GM19328 (cell line): ENCODE results near the gene PTPRB.

Experiments
- ATAC-seq: cut with Tn5 transposase; IDR thresholded peaks from one replicate; pipeline ENCODE4 v1.9.1; 2021; ENCODE audit warnings: mild to moderate bottlenecking, moderate library complexity; ENCODE audit not compliant: unreplicated experiment

Gene PTPRB

GRCh38 chr12:70644861-70645260 is 7.6 kb upstream of the PTPRB start:
- ATAC-seq = no peak

GRCh38 chr12:70643939-70644338 is 6.7 kb upstream of the PTPRB start:
- ATAC-seq = no peak

GRCh38 chr12:70641691-70642090 is 4.5 kb upstream of the PTPRB start:
- no peak for ATAC-seq

- ATAC-seq = no peak
Observed at GRCh38 chr12:70640901-70641300, 3.7 kb upstream of the PTPRB start.

GRCh38 chr12:70639535-70639934 is 2.3 kb upstream of the PTPRB start:
- ATAC-seq = no peak

GRCh38 chr12:70638639-70639360 is 1.6 kb upstream of the PTPRB start:
- no peak for ATAC-seq

- ATAC-seq = no peak
Observed at GRCh38 chr12:70635755-70636154, 1.5 kb downstream of the PTPRB start.

- no peak for ATAC-seq
Observed at GRCh38 chr12:70628701-70629480, 8.3 kb downstream of the PTPRB start.

GRCh38 chr12:70627677-70628076 is 9.6 kb downstream of the PTPRB start:
- ATAC-seq = no peak

- no peak for ATAC-seq
Observed at GRCh38 chr12:70626180-70626579, 11.0 kb downstream of the PTPRB start.

GRCh38 chr12:70619471-70620152 is 17.6 kb downstream of the PTPRB start:
- ATAC-seq = no peak

- no peak for ATAC-seq
Observed at GRCh38 chr12:70618371-70618770, 18.9 kb downstream of the PTPRB start.

- no peak for ATAC-seq
Observed at GRCh38 chr12:70617450-70617849, 19.8 kb downstream of the PTPRB start.

- no peak for ATAC-seq
Observed at GRCh38 chr12:70615174-70615866, 21.9 kb downstream of the PTPRB start.

- no peak for ATAC-seq
Observed at GRCh38 chr12:70609739-70610491, 27.3 kb downstream of the PTPRB start.

GRCh38 chr12:70609203-70609602 is 28.0 kb downstream of the PTPRB start:
- no peak for ATAC-seq

GRCh38 chr12:70608184-70608583 is 29.0 kb downstream of the PTPRB start:
- no peak for ATAC-seq

GRCh38 chr12:70607107-70607506 is 30.1 kb downstream of the PTPRB start:
- ATAC-seq = no peak

GRCh38 chr12:70605976-70606375 is 31.3 kb downstream of the PTPRB start:
- no peak for ATAC-seq

- no peak for ATAC-seq
Observed at GRCh38 chr12:70604662-70605061, 32.6 kb downstream of the PTPRB start.
